Stimulated activated CD4-positive, alpha-beta T cell treated with anti-CD3 and anti-CD28 coated beads, TNF-alpha, amount 100 ng/mL, for 48 hours (primary cell): ENCODE data around the gene MET.
"Not testable (repeated sequence)": the region's sequence is repeated elsewhere in the genome, so short reads cannot be mapped to it uniquely, and the experiment has no call there.

ENCODE experiments used
- DNase-seq, 3 donors: peaks; one replicate each; pipeline ENCODE4 v3.0.0-alpha.2; 2020; ENCODE audit warnings: low read depth in 3 of 3

MET gene

GRCh38 chr7:116752305-116753074 lies 80.5 kb downstream of the MET start:
- no peak for DNase-seq

- no peak for DNase-seq
These were observed 81.1 kb downstream of the MET start for GRCh38 chr7:116753130-116753529.

- no peak for DNase-seq
These were observed 82.2 kb downstream of the MET start for GRCh38 chr7:116754186-116754585.

- DNase-seq: no peak
These were observed 85.3 kb downstream of the MET start for GRCh38 chr7:116757283-116757682.

DNA sequence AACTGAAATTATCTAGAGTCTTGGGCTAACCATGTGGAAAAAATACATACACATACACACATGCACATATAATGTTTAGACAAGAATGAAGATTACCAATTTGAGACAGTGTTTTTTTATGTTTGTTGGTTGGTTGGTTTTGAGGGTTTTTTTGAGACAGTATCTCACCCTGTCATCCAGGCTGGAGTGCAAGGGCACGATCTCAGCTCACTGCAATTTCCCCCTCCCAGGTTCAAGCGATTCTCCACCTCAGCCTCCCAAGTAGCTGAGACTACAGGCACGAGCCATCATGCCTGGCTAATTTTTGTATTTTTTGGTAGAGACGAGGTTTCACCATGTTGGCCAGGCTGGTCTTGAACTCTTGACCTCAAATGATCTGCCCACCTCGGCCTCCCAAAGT lies 87.6 kb downstream of the MET start:
- DNase-seq: not testable (repeated sequence)

DNA sequence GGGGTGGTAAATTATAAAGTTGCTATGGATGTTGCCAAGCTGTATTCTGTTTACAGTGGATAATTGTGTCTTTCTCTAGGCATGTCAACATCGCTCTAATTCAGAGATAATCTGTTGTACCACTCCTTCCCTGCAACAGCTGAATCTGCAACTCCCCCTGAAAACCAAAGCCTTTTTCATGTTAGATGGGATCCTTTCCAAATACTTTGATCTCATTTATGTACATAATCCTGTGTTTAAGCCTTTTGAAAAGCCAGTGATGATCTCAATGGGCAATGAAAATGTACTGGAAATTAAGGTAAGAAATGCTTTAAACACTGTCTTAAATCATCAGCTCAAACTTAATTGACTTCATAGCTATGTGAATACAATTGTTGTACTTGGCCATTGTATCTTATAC lies 91.0 kb downstream of the MET start:
- DNase-seq: no peak

GRCh38 chr7:116763647-116764046 lies 91.7 kb downstream of the MET start:
- DNase-seq: no peak

DNA sequence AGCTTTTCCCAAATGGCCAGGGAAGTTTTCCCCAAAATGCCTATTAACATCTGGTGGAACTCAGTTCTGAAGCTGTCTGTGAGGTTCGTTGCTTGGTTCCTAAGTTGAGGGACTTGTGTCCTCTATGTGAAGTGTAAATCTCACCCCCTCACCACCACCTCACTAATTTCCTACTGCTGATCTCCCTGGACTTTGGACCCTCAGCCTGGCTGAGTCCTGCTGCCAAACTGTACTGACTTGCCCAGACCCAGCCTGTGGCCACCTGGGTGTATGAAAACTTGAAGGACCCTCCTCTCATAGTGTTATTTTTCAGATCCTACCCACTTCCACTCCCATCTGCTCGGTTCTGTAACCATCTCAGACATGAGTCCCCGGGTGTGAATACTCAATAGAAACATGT lies 94.9 kb downstream of the MET start:
- no peak for DNase-seq

- no peak for DNase-seq
These were observed 97.5 kb downstream of the MET start for GRCh38 chr7:116769546-116769945.

GRCh38 chr7:116770941-116771340 lies 98.9 kb downstream of the MET start:
- DNase-seq: no peak

DNA sequence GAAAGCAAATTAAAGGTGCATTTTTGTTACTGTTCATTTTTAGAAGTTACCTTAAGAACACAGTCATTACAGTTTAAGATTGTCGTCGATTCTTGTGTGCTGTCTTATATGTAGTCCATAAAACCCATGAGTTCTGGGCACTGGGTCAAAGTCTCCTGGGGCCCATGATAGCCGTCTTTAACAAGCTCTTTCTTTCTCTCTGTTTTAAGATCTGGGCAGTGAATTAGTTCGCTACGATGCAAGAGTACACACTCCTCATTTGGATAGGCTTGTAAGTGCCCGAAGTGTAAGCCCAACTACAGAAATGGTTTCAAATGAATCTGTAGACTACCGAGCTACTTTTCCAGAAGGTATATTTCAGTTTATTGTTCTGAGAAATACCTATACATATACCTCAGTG lies 99.6 kb downstream of the MET start:
- DNase-seq: no peak

- DNase-seq: no peak
These were observed 100.4 kb downstream of the MET start for GRCh38 chr7:116772423-116772863.

DNA sequence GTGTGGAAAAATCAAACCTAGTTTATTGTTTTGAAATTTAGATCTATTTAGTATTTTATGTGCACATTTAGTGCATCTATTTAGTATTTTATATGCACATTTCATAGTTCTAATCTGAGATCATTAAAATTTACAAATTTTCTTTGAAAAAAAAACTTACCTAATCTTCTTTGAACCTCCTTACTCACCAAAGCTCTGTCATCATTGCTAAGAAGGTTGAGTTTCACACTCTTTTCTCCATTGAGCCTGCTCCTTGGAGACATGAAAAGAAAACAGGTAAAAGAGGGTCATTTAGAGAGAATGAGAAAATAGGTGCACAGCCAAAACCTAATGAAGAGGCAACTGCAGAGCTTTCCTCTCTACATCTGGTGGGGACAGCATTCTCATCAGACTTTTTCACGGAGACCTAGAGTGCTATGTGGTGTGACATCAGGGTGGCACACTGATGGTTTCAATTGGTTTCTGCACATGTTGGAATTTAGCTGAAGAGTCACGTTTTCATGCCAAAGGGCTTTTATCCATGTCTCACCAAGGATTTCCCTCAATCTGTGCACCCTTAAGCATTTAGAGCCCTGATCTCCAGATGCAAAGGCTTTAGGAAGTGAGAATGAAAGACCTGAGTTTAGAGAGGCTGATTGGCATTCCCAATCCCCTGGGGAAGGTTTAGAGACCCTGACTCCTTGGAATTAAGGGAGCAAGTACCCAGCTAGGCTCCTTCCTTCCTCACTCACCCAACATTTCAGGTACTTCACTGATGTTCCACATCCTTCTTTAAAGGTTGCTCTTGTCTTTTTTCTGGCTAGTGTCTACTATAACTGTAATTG lies 101.1 kb downstream of the MET start:
- DNase-seq: no peak

GRCh38 chr7:116776046-116776445 lies 104.0 kb downstream of the MET start:
- no peak for DNase-seq

DNA sequence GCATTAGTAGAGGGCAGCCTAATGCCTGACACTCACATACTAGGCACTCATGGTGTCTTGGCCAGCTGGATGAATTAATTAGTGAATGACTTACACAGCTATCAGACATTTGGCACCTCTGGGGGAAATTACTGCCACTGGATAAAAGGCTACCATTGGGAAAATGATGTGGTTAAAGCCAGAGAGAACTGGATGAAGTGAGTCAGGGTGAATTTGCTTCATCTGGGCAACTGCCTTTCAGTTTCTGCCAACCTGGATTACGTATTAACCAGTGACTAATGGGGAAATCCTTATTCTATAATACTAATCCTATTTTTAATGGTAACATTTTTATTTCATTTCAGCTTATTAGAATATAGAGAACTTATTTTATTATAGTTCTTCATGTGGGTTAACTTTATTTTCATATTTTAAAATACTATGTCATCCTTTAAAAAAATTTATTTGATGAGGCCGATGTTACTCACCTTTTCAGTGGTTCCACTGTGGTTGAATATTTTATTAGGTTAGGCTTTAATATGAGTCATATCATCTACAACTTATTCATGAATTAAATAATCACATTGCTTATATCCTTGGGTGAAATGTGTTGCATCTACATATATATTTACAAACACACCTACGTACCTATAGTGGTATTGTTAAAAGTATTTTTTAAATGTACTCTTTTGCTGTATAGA lies 104.8 kb downstream of the MET start:
- no peak for DNase-seq

GRCh38 chr7:116777651-116778281 lies 105.8 kb downstream of the MET start:
- no peak for DNase-seq

DNA sequence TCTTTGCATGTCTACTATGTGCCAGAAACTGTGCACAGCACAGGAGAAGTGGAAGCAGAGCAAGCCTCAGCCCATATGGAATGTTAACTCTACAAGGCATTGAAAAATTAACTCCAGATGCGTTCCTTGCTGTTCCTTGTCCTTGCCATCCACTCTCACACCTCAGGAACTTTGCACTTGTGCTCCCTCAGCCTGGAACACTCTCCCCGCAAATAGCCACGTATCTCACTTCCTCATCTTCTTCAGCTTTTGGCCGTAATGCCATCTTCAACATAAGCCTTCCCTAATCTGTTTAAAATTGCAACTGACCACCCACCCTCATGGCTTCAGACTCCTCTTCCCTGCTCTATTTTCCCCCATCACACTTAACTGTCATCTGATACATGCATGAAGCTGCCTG lies 107.2 kb downstream of the MET start:
- no peak for DNase-seq

DNA sequence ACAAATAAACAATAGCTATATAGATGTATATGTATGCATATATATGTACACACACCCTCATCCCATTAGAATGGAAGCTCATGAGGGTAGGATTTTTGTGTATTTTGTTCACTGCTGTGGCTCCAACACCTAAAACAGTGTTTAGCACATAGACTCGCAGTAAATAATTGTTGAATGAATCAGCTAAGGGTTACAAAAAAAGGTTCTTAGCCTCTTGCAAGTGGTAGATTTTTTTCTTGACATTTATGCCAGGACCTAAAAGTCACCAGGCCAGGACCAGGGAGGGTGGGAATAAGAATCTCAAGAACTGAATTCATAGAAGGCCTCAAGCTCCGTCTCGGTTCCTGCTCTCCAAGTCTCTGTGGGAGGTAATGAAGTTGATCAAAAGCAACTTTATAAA lies 107.9 kb downstream of the MET start:
- no peak for DNase-seq

- no peak for DNase-seq
These were observed 108.5 kb downstream of the MET start for GRCh38 chr7:116780521-116780920.

GRCh38 chr7:116780966-116781365 lies 109.0 kb downstream of the MET start:
- DNase-seq: no peak

DNA sequence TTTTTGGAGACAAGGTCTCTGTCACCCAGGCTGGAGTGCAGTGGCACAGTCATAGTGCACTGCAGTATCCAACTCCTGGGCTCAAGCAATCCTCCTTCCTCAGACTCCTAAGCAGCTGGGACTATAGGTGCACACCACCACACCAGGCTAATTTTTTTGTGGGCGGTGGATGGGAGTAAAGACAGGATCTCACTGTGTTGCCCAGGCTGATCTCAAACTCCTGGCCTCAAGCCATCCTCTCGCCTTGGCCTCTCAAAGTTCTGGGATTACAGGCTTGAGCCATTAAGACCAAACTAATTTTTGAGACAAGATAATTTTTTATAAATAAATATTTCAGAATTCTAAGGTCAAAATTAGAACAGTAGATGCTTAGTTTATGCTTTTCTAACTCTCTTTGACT lies 109.6 kb downstream of the MET start:
- DNase-seq: no peak

DNA sequence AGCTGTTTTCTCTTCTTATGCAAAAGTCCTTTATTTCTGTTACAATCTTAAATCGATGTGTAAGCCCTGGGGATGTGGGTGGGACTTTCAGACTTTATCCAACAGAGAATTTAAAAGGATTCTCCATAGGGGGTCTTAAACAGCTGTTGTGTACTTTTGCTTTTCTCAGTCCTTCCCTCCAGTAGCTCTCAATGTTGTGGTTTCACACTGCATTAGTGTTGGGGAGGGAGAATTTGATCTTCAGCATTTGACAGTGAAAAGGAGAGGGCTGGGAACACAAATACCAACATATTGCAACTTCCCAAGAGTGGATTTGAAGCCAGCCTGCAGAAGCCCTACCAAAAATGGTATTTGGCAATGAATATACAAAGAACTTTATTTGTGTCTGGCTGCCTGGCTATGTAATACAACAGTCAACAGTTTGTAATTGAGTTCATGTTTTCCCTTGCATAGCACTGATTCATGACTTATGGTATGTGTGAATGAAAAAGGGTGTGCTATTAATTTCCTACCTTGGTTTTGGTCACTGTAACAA lies 110.2 kb downstream of the MET start:
- no peak for DNase-seq
